Spinal cord (tissue), 10 donors: Measurements from ENCODE around the gene PHF2. TPM values are rescaled to one million over a fixed set of nuclear protein-coding genes. Genes with fewer than 3 reads are reported as not detected.

Experiments used
- DNase-seq, 6 donors: peaks; one replicate each; pipeline versions ENCODE4 v3.0.0 to v3.0.0-alpha.2; 2013 to 2015; ENCODE audit warnings: low spot score in 6 of 6, low read depth in 4 of 6
- H3K27ac ChIP-seq: one replicate; pipeline ENCODE4 v1.5.1; 2013; ENCODE audit warnings: low read depth, low read length, control low read depth
- H3K27me3 ChIP-seq: one replicate; pipeline ENCODE4 v1.6.1; 2013; ENCODE audit warnings: low read length; ENCODE audit not compliant: control insufficient read depth, insufficient read depth
- H3K36me3 ChIP-seq: one replicate; pipeline ENCODE4 v1.6.1; 2013; ENCODE audit warnings: low read length; ENCODE audit not compliant: control insufficient read depth, insufficient read depth
- H3K4me1 ChIP-seq: one replicate; pipeline ENCODE4 v1.6.1; 2013; ENCODE audit warnings: low read length; ENCODE audit not compliant: control insufficient read depth, insufficient read depth
- H3K4me3 ChIP-seq: one replicate; pipeline ENCODE4 v1.5.1; 2013; ENCODE audit warnings: low read depth, low read length, control low read depth
- H3K9me3 ChIP-seq: one replicate; pipeline ENCODE4 v1.6.1; 2013; ENCODE audit warnings: low read length; ENCODE audit not compliant: control insufficient read depth, insufficient read depth
- WGBS: methylation state at CpG from one replicate; pipeline ENCODE4 v1.1.5; 2013; ENCODE audit warnings: missing lambda C conversion rate; ENCODE audit not compliant: insufficient coverage; 5-methylcytosine and 5-hydroxymethylcytosine counted together
- polyA plus RNA-seq, 2 donors: library from polyadenylated mRNA; unstranded; fragments of 120-200 nt; gene quantifications; one replicate each; pipeline ENCODE4 v1.2.1, GENCODE V29; 2013; ENCODE audit not compliant: insufficient read length in 2 of 2
- total RNA-seq, 2 donors: library from RNA; depleted of rRNA in 1 of 2; stranded (reverse); fragments of 120-200 nt in 1 of 2; fragments of >200 nt in 1 of 2; gene quantifications; one replicate each; pipeline versions ENCODE4 v1.2.3 to v1.2.4, GENCODE V29; 2013 to 2014
- donor health status: healthy.

The PHF2 gene
- total and polyA plus RNA-seq, 4 donors = 23.3 to 61.1 (median 43.4) TPM

DNA sequence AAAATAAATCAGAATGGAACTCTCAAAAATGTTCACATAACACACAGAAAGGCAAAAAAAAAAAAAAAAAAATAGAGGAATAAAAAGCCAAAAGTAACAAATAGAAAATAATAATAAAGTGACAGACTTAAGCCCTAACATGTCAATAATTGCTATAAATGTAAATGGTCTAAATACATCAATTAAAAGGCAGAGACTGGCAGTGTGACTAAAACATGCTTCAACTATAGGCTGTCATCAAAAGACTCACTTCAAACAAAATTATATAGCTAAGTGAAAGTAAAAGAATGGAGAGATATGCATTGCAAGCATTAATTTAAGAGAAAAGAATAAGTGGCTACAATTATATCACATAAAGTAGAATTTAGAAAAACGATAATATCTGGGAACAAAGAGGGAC lies 114.2 kb downstream of the PHF2 start:
- H3K27me3 ChIP-seq = no peaks in the 10 kb centered on the region
- H3K4me1 ChIP-seq = no peaks in the 10 kb centered on the region
- no CpG with 5 or more reads among the region's 1 CpG for WGBS
- peaks cover 18% of the 10 kb centered on the region for H3K9me3 ChIP-seq
- no peaks in the 10 kb centered on the region for H3K36me3 ChIP-seq
- H3K27ac ChIP-seq = no peak overlapping the region
- H3K4me3 ChIP-seq = no peak overlapping the region
- no peak for DNase-seq

DNA sequence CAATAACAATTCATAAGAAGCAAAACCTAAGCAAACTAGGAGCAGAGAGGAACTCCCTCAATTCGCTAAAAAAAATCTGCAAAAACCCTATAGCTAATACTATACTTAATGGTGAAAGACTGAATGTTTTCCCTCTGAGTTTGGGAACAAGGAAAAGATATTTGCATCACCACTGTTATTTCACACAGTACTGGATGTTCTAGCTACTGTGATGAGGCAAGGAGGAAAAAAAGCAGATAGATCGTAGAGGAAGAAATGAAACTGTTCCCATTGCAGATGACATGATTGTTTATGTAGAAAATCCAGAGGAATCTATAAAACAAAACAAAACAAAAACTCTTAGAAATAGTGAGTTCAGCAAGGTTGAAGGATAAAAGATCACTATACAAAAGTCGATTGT lies 116.7 kb downstream of the PHF2 start:
- Histone ChIP-seq H3K4me3 (no peak overlapping the region), H3K9me3 (peaks cover 19% of the 10 kb centered on the region), H3K36me3 (no peaks in the 10 kb centered on the region), H3K27ac (no peak overlapping the region), H3K4me1 (no peaks in the 10 kb centered on the region), H3K27me3 (no peaks in the 10 kb centered on the region)
- DNase-seq = no peak
- no CpG with 5 or more reads among the region's 3 CpGs for WGBS

DNA sequence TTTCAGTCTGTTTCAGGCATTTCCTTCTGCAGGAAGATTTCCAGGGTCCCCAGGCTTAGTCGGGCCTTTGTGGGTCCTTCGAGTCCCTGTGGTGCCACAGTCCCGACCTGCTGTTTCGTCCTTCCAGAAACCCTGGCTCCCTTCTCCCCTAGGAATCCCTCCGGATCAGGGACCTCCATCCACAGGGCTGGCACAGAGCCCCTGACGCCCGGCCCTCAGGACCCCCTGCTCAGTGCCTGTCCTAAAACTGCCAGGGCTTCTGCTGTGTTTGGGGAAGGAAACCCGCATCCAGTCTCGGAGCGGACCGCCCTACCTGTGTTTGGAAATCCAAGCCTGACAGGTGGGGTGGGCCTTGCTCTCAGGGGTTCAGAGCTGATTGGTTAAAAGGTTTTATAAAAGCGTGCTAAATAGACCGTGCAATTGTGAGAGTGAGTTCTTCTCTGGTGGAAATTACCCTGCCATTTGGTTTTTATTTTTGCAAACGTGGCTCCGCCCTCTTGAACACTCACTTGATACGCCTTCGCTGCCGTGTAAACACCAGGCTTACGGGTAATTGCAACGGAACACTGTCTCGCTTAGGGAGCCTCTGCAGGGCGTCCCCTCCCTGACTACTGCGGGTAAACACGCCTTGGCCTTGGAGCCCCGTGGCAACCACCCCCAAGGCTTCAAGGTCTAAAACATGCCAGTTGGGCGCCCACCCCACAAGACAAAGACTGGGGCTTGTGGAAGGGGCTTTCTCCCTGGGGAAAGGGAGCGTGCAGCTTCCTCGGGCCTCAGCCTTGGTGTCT lies 121.2 kb downstream of the PHF2 start:
- WGBS = 85% methylated on average over 28 of the region's 28 CpGs
- DNase-seq = no peak

DNA sequence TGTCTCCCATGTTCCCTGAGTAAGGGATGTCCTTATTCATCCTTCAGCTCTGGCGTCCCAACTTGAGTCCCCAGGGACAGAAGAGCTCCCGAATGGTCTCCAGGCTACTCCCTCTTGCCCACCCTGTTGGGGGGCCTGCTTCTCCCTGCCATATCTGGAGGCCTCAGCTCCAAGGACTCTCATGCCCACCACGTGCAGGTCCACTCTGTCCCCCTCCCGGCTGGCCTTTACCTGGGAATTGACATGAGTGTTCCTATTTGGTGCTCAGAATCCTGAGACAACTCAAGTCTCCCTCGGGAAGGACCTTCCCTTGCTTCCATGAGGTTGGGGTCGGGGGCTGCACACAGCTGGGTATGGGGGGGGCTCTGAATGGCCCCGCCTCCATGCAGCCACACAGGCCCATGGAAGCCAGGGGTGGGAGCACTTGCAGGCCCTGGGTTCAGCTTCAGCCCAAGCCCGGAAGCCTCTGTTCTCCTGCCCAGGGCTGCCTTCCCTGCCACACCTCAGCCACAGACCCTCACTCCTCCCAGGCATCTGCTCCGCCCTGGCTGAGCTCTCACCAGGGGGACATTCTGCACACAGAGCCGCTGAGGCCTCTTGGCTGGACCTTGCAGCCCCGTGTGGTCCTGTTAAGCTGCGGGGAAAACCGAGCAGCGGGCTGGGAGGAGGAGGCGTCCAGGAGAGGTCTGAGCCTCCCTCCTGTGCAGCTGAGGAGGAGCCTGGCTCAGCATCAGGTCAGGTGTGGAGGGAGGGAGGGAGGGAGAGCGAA lies 121.9 kb downstream of the PHF2 start:
- Histone ChIP-seq H3K27me3 (no peaks in the 10 kb centered on the region), H3K9me3 (peaks cover 1% of the 10 kb centered on the region), H3K27ac (no peak overlapping the region), H3K36me3 (no peaks in the 10 kb centered on the region), H3K4me1 (no peaks in the 10 kb centered on the region), H3K4me3 (no peak overlapping the region)
- DNase-seq = no peak
- 70% methylated on average over 14 of the region's 16 CpGs for WGBS

More for the DNA sequence above, 121.2 kb downstream of the PHF2 start:
- Histone ChIP-seq H3K27me3 (no peaks in the 10 kb centered on the region), H3K27ac (no peak overlapping the region), H3K4me3 (no peak overlapping the region), H3K9me3 (peaks cover 1% of the 10 kb centered on the region), H3K4me1 (no peaks in the 10 kb centered on the region), H3K36me3 (no peaks in the 10 kb centered on the region)

DNA sequence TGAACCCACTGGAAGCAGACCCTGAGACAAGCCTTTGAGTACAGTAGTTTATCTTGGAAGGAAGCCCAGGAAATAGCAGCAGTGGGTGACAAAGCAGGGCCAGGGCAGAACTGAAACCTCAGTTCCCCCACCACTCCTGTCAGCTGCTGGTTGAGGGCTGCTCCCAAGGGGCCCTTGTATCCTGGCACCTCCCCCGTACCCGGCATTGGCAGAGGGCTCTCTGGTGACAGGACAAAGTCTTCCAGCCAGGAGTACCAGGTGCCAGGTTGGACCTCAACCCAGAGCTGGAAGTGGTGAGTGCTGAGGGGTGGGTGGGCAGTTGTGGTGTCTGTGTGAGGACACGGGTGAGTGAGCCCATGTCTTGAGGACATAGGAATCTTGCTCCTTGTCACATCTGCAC lies 123.3 kb downstream of the PHF2 start:
- DNase-seq = no peak
- no peak overlapping the region for H3K27ac ChIP-seq
- no peaks in the 10 kb centered on the region for H3K27me3 ChIP-seq
- H3K9me3 ChIP-seq = peaks cover 1% of the 10 kb centered on the region
- no peaks in the 10 kb centered on the region for H3K4me1 ChIP-seq
- no peak overlapping the region for H3K4me3 ChIP-seq
- no peaks in the 10 kb centered on the region for H3K36me3 ChIP-seq
- no CpG with 5 or more reads among the region's 3 CpGs for WGBS

DNA sequence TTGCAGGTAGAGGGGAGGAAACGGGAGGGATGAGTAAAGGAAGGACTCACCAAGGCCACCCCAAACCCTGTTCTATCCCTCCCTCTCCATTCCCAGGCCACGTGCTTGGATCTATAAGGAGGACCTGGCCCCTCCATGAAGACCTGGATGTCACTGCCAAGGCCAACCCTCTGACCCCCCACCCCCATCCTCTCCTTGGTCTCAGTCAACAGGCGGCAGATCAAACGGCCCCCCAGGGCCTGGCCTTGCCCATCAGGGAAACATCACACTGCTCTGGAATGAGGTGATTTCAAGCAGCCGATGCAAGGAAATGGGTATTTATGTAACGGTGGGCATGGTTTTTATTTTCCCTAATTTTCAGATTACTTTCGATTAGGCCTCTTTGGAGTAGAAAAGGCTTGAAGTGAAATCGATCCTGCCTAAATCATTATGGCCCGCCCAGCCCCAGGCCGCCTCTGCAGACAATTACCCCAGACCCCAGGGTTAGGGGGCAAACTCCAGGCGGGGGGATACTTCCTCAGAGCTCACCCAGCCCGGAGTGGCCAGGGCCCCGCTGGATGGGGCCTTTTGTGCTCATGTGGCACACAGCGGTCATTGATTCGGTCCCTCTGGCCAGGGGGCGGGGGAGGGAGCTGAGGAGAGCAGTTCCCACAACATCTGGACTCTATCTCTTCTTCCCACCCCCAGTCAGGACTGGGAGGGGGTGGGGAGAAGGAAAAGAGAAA lies 125.3 kb downstream of the PHF2 start:
- WGBS = 85% methylated on average over 6 of the region's 16 CpGs
- Histone ChIP-seq H3K4me3 (no peak overlapping the region), H3K36me3 (no peaks in the 10 kb centered on the region), H3K27ac (no peak overlapping the region), H3K9me3 (no peaks in the 10 kb centered on the region), H3K4me1 (no peaks in the 10 kb centered on the region), H3K27me3 (no peaks in the 10 kb centered on the region)
- no peak for DNase-seq

DNA sequence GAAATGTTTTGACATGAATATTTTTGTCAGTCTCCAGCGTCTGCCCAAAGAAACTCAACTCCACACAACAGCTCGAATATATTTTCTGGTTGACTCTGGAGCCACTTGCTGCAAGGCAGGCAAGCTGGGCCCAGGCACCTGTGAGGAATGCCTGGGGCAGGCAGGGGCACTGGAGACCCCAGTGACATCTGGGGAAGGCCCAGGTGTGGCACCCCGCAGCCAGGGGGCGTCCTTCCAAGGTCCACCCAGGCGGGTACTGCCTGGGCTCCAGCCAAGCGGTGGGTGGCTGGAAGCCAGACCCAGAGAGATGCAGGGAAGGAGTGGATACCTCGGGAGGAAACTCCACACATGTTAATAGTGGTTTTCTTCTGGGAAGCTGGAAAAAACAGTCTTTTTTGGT lies 125.9 kb downstream of the PHF2 start:
- Histone ChIP-seq H3K4me3 (no peak overlapping the region), H3K27me3 (no peaks in the 10 kb centered on the region), H3K4me1 (no peaks in the 10 kb centered on the region), H3K9me3 (no peaks in the 10 kb centered on the region), H3K36me3 (no peaks in the 10 kb centered on the region), H3K27ac (no peak overlapping the region)
- no peak for DNase-seq
- WGBS = 87% methylated on average over 5 of the region's 7 CpGs

DNA sequence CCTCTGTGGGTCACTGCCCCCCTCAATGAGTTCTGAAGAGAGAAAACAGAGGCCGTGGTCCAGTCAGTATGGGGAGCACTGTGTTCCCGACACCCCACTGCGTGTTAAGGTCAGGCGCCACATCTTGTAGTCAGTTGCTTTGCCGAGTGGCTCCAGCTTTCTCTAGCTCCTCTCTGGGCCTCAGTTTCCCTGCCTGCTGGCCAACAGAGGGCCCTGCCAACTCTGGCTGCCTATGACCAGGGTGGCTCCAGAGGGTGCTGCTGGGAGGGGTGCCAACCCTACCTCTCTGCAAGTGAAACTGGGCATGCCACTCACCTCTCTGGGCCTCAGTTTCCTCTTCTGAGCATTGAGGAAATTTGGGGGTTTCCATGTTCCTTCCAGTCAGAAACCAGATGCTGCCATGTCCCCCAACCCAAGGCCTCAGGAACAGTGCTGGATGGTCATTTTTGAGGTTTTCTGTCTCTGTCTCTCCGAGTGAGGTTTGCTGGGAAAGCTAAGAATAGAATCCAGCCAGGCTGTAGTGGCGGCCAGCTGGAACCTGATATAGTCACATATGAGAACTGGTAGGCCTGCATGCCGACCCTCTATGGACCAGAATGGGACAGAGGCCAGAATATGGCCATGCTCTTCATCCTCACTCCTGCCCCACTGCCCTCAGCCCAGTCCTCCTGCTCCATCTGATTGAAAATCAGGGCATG lies 132.1 kb downstream of the PHF2 start:
- WGBS = 86% methylated on average over 1 of the region's 8 CpGs
- Histone ChIP-seq H3K9me3 (no peaks in the 10 kb centered on the region), H3K27ac (no peak overlapping the region), H3K27me3 (no peaks in the 10 kb centered on the region), H3K4me1 (no peaks in the 10 kb centered on the region), H3K4me3 (no peak overlapping the region), H3K36me3 (no peaks in the 10 kb centered on the region)
- DNase-seq = no peak

DNA sequence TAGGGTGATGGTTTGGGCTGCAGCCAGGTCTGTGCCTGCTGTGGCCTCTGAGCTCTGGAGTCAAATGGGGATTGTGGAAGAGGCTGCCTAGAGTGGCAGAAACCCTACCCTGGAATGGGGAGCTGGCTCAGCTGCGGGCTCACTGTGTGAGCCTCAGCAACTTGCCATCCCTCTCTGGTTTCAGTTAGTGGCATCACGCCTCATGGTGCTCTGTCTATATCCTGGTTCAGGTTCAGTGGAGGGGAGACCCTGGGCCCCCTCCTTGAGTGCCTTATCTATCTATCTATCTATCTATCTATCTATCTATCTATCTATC lies 132.6 kb downstream of the PHF2 start:
- Histone ChIP-seq H3K27me3 (no peaks in the 10 kb centered on the region), H3K4me1 (no peaks in the 10 kb centered on the region), H3K36me3 (no peaks in the 10 kb centered on the region), H3K27ac (no peak overlapping the region), H3K9me3 (no peaks in the 10 kb centered on the region), H3K4me3 (no peak overlapping the region)
- 100% methylated on average over 2 of the region's 2 CpGs for WGBS
- DNase-seq = no peak
